HepG2 (cell line): ENCODE data around the gene IFT122. TPM values are rescaled to one million over a fixed set of nuclear protein-coding genes. Genes with fewer than 3 reads are reported as not detected.
A peak's percentile ranks its signal among the peaks of the same experiment; 100 is the strongest.

Experiments
- BRF2 ChIP-seq: sonication (generic); formaldehyde crosslinking; IDR thresholded peaks from 2 replicates; pipeline ENCODE4 v1.8.1; 2022; ENCODE audit warnings: mild to moderate bottlenecking, missing genetic modification reagents
- CBX5 ChIP-seq: sonication (generic); formaldehyde crosslinking; IDR thresholded peaks from 2 replicates; pipeline ENCODE4 v1.4.0; 2020; ENCODE audit warnings: missing genetic modification reagents, borderline replicate concordance
- MED13 ChIP-seq: sonication (generic); formaldehyde crosslinking; IDR thresholded peaks from 2 replicates; pipeline ENCODE4 v1.5.0; 2020; ENCODE audit warnings: missing genetic modification reagents
- PATZ1 ChIP-seq: sonication (generic); formaldehyde crosslinking; IDR thresholded peaks from 2 replicates; pipeline ENCODE4 v1.4.0; 2020; ENCODE audit warnings: missing genetic modification reagents
- PHF20 ChIP-seq: sonication (generic); formaldehyde crosslinking; IDR thresholded peaks from 2 replicates; pipeline ENCODE4 v1.5.0; 2020; ENCODE audit warnings: mild to moderate bottlenecking, missing genetic modification reagents
- RFX3 ChIP-seq: IDR thresholded peaks from 2 replicates; pipeline ENCODE4 v1.6.1; 2016; ENCODE audit warnings: missing biosample characterization, missing genetic modification reagents
- SP140L ChIP-seq: sonication (generic); formaldehyde crosslinking; IDR thresholded peaks from 2 replicates; pipeline ENCODE4 v1.4.0; 2020; ENCODE audit warnings: missing genetic modification reagents, borderline replicate concordance
- THAP11 ChIP-seq: IDR thresholded peaks from 2 replicates; pipeline ENCODE4 v1.6.1; 2016; ENCODE audit warnings: missing biosample characterization, missing genetic modification reagents
- ZBTB37 ChIP-seq: sonication (generic); formaldehyde crosslinking; IDR thresholded peaks from 2 replicates; pipeline ENCODE4 v1.4.0; 2020; ENCODE audit warnings: mild to moderate bottlenecking, missing genetic modification reagents
- ZBTB7B ChIP-seq: sonication (generic); formaldehyde crosslinking; IDR thresholded peaks from 2 replicates; pipeline ENCODE4 v1.4.0; 2020; ENCODE audit warnings: missing genetic modification reagents
- ZNF121 ChIP-seq: sonication (generic); formaldehyde crosslinking; IDR thresholded peaks from 2 replicates; pipeline ENCODE4 v1.5.0; 2020; ENCODE audit warnings: mild to moderate bottlenecking, missing genetic modification reagents
- ZNF136 ChIP-seq: sonication (generic); formaldehyde crosslinking; IDR thresholded peaks from 2 replicates; pipeline ENCODE4 v1.8.1; 2022; ENCODE audit warnings: low read depth, mild to moderate bottlenecking, moderate library complexity, missing genetic modification reagents
- ZNF333 ChIP-seq: sonication (generic); formaldehyde crosslinking; IDR thresholded peaks from 2 replicates; pipeline ENCODE4 v1.4.0; 2020; ENCODE audit warnings: mild to moderate bottlenecking, missing genetic modification reagents, borderline replicate concordance
- ZNF33B ChIP-seq: sonication (generic); formaldehyde crosslinking; IDR thresholded peaks from 2 replicates; pipeline ENCODE4 v1.5.1; 2020; ENCODE audit warnings: mild to moderate bottlenecking, missing genetic modification reagents
- ZSCAN29 ChIP-seq: sonication (generic); formaldehyde crosslinking; conservative IDR thresholded peaks from 2 replicates; pipeline ENCODE4 v1.4.0; 2020; ENCODE audit warnings: mild to moderate bottlenecking, missing genetic modification reagents
- ZSCAN31 ChIP-seq: sonication (generic); formaldehyde crosslinking; IDR thresholded peaks from 2 replicates; pipeline ENCODE4 v1.5.0; 2020; ENCODE audit warnings: low read depth, mild to moderate bottlenecking, missing genetic modification reagents
- polyA plus RNA-seq, 8 experiments: library from polyadenylated mRNA; depleted of rRNA in 3 of 8; stranded (reverse) in 7 of 8; unstranded in 1 of 8; fragments of >200 nt; fragmentation: Illumina TruSeq in 4 of 8; extraction: Trizol in 4 of 8; gene quantifications; 2 replicates each; pipeline versions ENCODE4 v1.2.1 to v1.2.3, GENCODE V29; 2011 to 2016; ENCODE audit warnings: low read depth in 4 of 8, missing spikeins in 1 of 8, mixed read lengths in 1 of 8; ENCODE audit not compliant: insufficient read depth in 1 of 8
- total RNA-seq, 5 experiments: library from RNA; depleted of rRNA; stranded (reverse); fragments of >200 nt; fragmentation: Illumina TruSeq; extraction: Trizol; gene quantifications; 2 replicates each; pipeline ENCODE4 v1.2.3, GENCODE V29; 2016; ENCODE audit warnings: low read depth in 1 of 5
- TF ChIP-seq, protein P1 (sequence below): sonication (generic); formaldehyde crosslinking; IDR thresholded peaks from 2 replicates; pipeline ENCODE4 v1.4.0; 2020; ENCODE audit warnings: mild to moderate bottlenecking, missing genetic modification reagents

Gene IFT122
- total and polyA plus RNA-seq, 2 of the 13 experiments (the other 11 are each of a cell fraction or from before 2014, with no cell fraction given), result 10.1 to 10.3 TPM

DNA sequence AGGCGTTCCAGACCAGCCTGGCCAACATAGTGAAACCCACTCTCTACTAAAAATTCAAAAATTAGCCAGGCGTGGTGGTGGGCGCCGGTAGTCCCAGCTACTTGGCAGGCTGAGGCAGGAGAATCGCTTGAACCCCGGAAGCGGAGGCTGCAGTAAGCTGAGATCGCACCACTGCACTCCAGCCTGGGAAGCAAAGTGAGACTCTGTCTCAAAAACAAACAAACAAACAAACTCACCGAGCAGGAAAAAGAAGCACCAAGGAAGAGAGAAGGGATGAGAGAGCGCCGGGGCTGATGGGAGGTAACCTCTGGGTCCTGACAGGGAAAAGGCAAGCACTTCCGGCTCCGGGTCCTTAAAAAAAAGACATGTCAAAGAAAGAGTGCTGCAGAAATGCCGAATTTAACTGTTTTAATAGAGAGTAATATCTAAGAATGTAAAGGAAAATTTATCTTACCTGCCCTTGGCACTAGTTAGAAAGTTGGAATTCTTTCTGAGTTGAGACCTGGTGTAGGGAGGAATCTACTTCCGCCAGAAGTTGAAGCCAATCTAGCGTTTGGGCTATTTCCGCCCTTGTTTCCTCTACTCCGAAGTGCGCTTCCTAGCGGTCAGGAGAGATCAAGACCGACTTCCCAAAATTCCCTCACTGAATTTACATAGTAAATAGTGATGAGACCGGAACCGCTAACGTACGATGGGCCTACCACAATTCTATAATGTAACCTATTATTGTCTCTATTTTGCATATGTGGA lies 40.7 kb upstream of the IFT122 start (continued):
- TF ChIP-seq, protein P1, sequence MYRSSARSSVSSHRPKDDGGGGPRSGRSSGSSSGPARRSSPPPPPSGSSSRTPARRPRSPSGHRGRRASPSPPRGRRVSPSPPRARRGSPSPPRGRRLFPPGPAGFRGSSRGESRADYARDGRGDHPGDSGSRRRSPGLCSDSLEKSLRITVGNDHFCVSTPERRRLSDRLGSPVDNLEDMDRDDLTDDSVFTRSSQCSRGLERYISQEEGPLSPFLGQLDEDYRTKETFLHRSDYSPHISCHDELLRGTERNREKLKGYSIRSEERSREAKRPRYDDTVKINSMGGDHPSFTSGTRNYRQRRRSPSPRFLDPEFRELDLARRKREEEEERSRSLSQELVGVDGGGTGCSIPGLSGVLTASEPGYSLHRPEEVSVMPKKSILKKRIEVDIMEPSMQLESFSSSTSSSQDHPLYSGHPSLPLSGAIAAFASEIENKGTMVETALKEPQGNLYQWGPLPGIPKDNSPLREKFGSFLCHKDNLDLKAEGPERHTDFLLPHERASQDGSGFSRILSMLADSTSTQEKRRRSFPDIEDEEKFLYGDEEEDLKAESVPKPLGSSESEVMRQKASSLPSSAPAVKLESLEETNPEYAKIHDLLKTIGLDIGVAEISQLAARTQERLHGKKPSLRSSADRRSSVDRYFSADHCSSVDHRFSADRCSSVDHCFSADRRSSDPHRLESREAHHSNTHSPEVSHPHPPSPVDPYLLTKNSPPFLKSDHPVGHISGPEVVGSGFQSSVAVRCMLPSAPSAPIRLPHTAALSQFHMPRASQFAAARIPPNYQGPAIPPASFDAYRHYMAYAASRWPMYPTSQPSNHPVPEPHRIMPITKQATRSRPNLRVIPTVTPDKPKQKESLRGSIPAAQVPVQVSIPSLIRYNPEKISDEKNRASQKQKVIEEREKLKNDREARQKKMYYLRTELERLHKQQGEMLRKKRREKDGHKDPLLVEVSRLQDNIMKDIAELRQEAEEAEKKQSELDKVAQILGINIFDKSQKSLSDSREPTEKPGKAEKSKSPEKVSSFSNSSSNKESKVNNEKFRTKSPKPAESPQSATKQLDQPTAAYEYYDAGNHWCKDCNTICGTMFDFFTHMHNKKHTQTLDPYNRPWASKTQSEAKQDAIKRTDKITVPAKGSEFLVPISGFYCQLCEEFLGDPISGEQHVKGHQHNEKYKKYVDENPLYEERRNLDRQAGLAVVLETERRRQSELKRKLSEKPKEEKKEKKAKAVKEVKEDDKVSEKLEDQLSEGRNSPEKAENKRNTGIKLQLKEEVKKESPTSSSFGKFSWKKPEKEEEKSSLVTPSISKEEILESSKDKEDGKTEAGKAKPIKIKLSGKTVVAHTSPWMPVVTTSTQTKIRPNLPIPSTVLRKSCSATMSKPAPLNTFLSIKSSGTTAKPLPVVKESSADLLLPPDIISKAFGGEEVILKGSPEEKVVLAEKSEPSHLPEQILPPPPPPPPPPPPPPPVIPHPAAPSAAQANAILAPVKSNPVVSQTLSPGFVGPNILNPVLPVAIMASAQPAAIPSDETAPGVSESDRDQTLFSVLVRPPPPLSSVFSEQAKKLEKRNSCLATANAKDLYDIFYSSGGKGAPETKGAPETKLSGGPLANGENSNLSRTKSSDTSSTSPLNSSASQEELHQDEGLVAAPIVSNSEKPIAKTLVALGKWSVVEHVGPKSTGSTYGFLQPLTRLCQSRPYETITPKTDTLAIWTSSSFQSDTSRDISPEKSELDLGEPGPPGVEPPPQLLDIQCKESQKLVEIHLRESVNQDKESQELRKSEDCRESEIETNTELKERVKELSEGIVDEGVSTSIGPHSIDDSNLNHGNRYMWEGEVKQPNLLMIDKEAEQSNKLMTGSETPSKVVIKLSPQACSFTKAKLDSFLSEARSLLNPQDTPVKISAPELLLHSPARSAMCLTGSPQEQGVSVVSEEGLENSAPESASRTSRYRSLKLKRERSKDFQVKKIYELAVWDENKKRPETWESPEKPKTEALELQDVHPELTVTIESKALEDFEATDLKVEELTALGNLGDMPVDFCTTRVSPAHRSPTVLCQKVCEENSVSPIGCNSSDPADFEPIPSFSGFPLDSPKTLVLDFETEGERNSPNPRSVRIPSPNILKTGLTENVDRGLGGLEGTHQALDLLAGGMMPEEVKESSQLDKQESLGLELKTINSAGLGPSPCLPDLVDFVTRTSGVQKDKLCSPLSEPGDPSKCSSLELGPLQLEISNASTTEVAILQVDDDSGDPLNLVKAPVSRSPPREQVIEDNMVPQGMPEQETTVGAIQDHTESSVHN (CRISPR knock-in tag), result no peak
- 0 out of 2 replicates have a peak, but pooled peaks have one; percentile 46 for TF ChIP-seq ZSCAN29 (CRISPR knock-in tag)
- TF ChIP-seq BRF2 (CRISPR knock-in tag), result 0 out of 2 replicates have a peak, but pooled peaks have one; percentile 54
- no peak for TF ChIP-seq RFX3 (CRISPR knock-in tag)
- TF ChIP-seq ZBTB37 (CRISPR knock-in tag), result no peak
- TF ChIP-seq THAP11, result peak; percentile 88
- no peak for TF ChIP-seq ZNF121 (CRISPR knock-in tag)
- TF ChIP-seq ZNF333 (CRISPR knock-in tag), result no peak
- no peak for TF ChIP-seq MED13
- no peak; the same call in 1 of the 2 replicates for TF ChIP-seq SP140L (CRISPR knock-in tag)
- TF ChIP-seq ZSCAN31, result peak; percentile 67; the same call in 1 of the 2 replicates
- no peak for TF ChIP-seq ZBTB7B (CRISPR knock-in tag)
- 0 out of 2 replicates have a peak, but pooled peaks have one; percentile 12 for TF ChIP-seq ZNF136 (CRISPR knock-in tag)
- TF ChIP-seq PHF20 (CRISPR knock-in tag), result peak; percentile 76
- no peak; the same call in 1 of the 2 replicates for TF ChIP-seq CBX5 (CRISPR knock-in tag)
- no peak for TF ChIP-seq PATZ1 (CRISPR knock-in tag)
- no peak for TF ChIP-seq ZNF33B (CRISPR knock-in tag)
